Cardiac muscle cell (in vitro differentiated cells and primary cell): ENCODE measurements around the gene RASSF8. TPM values are rescaled to one million over a fixed set of nuclear protein-coding genes. Genes with fewer than 3 reads are reported as not detected.
A peak's percentile ranks its signal among the peaks of the same experiment; 100 is the strongest.

Source experiments
- DNase-seq, 2 donors: peaks; one replicate each; pipeline versions ENCODE4 v3.0.0 to v3.0.0-alpha.2; 2010 to 2017; ENCODE audit warnings: low read depth in 1 of 2, low spot score in 1 of 2
- H3K27ac ChIP-seq: fragments of 200-600 bp; sonication (generic); 2 replicates; pipeline ENCODE4 v1.5.1; 2016
- H3K27me3 ChIP-seq: fragments of 200-600 bp; sonication (generic); 2 replicates; pipeline ENCODE4 v1.6.0; 2016; ENCODE audit warnings: control low read depth
- H3K36me3 ChIP-seq: fragments of 200-600 bp; sonication (generic); 2 replicates; pipeline ENCODE4 v1.5.1; 2016; ENCODE audit warnings: control low read depth
- H3K4me1 ChIP-seq: fragments of 200-600 bp; sonication (generic); 2 replicates; pipeline ENCODE4 v1.8.1; 2017; ENCODE audit warnings: low read depth, mild to moderate bottlenecking, mixed run types
- H3K4me3 ChIP-seq: fragments of 200-600 bp; sonication (generic); 2 replicates; pipeline ENCODE4 v1.5.1; 2016; ENCODE audit warnings: mild to moderate bottlenecking
- H3K9me3 ChIP-seq: fragments of 200-600 bp; sonication (generic); 2 replicates; pipeline ENCODE4 v1.5.1; 2017; ENCODE audit warnings: low read depth, mild to moderate bottlenecking, control low read depth
- CTCF ChIP-seq: IDR thresholded peaks from 2 replicates; pipeline ENCODE4 v1.5.1; 2012; ENCODE audit warnings: low read depth, mild to moderate bottlenecking, low read length
- polyA plus RNA-seq: library from polyadenylated mRNA; unstranded; fragments of >200 nt; fragmentation: Nextera tagmentation; extraction: Ambion mirVana; gene quantifications from 2 replicates; pipeline ENCODE4 v1.2.1, GENCODE V29; 2016
- total RNA-seq: library from RNA; depleted of rRNA; stranded (reverse); fragments of >200 nt; gene quantifications from 2 replicates; pipeline ENCODE4 v1.2.3, GENCODE V29; 2016

Gene RASSF8
- total and polyA plus RNA-seq, 2 experiments from 2014 or later = 25.2 to 56.4 TPM

DNA sequence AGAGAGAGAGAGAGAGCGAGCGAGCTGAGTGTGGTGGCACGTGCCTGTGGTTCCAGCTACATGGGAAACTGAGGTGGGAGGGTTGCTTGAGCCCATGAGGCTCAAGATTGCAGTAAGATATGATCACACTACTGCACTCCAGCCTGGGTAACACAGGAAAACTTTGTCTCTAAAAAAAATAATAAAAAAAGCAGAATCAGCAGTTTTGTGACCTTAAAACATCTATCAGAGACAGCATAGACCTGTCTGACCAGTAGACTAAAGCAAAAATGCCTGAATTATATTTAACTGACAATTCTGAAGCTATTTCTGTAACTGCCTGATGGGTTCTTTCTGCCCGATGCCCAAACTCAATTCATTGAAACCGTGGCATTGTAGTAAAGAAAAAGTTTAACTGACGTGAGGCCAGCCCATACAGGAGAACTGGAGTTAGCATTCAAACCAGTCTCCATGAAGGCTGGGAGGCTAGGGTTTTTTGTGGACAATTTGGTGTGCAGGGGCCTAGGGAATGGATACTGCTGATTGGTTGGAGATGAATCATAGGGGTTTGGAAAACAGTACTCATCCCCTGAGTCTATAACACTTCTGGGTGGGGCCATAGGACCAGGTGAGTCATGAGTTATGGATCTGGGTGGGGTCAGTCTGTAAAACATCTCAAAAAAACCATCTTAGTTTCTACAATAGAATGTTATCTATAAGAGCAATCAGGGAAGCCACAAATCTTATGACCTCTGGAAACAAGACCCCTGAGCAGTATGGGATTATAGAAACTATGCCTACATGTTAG is 8.0 kb upstream of the RASSF8 start:
- H3K27ac ChIP-seq = no peak overlapping the region
- TF ChIP-seq CTCF = no peak
- no peaks in the 10 kb centered on the region for H3K36me3 ChIP-seq
- no peak for DNase-seq
- no peak overlapping the region for H3K4me3 ChIP-seq
- H3K4me1 ChIP-seq = no peaks in the 10 kb centered on the region
- no peaks in the 10 kb centered on the region for H3K27me3 ChIP-seq
- H3K9me3 ChIP-seq = no peaks in the 10 kb centered on the region

GRCh38 chr12:25957793-25958427 is 572 bp upstream of the RASSF8 start:
- peak overlapping the region; percentile 99 for H3K4me3 ChIP-seq
- peaks cover 17% of the 10 kb centered on the region for H3K4me1 ChIP-seq
- H3K9me3 ChIP-seq = no peaks in the 10 kb centered on the region
- DNase-seq = peak in 1 of 2 donors; percentile 81
- no peak for TF ChIP-seq CTCF
- H3K27me3 ChIP-seq = no peaks in the 10 kb centered on the region
- H3K36me3 ChIP-seq = no peaks in the 10 kb centered on the region
- peak overlapping the region; percentile 99 for H3K27ac ChIP-seq

DNA sequence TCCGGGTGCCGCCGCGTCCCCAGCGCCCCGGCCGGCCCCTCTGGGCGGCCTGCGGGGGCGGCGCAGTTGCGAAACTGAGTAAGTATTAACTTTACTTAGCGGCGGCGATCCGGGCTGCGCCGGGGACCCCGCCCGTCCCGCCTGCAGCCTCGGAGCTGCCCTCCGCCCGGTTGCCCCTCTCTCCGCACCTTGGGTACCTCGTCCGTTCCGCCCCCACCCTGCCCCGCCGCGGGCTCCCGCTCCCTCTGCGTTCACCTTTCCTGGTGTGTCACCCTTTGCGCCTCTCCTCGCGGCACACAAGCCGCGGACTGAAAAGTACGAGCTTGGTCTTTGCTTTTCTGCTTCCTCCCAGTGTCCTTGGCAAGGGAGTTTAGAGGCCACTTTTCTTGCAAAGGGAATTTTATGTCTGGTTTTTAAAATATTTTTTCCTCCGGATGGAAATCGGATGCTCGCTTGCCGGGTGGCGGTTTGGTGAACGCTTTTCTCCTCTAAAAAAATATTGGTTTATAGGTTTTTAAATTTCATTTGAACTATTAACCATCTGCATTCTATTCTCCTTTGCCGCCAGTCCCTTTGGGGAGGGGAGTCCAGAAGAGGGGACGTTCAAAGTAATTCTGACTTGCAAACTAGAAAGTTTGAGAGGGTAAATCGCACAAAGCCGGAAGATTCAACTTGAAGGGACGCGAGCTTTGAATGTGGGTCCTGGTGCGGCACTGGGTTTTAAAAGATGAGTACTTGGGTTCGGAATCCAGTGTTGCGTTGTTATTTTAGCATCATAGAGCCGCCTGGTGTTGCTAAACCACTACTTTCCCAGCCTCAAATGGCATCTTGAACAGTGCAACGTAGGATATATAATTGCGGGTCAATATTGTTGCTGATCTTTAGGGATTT is 834 bp downstream of the RASSF8 start:
- TF ChIP-seq CTCF = no peak
- peak; percentile 40 to 88 for DNase-seq
- H3K27ac ChIP-seq = peak overlapping the region; percentile 99
- H3K4me3 ChIP-seq = peak overlapping the region; percentile 99
- H3K4me1 ChIP-seq = peaks cover 17% of the 10 kb centered on the region
- no peaks in the 10 kb centered on the region for H3K27me3 ChIP-seq
- H3K36me3 ChIP-seq = no peaks in the 10 kb centered on the region
- H3K9me3 ChIP-seq = no peaks in the 10 kb centered on the region

DNA sequence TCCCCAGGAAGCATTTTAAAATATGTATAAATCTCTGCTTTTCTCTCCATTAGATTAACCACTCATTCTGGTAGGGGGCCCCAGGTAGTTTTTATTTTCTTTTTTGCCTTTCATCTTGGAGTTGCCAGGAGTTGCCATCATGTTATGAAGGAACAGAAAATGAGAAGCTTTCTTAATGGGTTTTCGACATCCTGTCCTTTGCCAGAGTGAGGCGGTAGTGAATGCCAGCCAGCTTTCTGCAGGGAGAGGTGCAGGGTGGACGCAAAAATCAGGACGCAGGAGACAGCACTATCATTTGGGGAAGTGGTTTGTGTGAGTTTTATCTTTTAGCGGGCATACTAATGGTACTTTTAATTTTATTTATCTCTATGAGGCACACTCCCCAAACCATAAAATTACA is 1.7 kb downstream of the RASSF8 start:
- Histone ChIP-seq H3K27ac (peak overlapping the region; percentile 99), H3K36me3 (no peaks in the 10 kb centered on the region), H3K27me3 (no peaks in the 10 kb centered on the region), H3K4me3 (peak overlapping the region; percentile 99), H3K9me3 (no peaks in the 10 kb centered on the region), H3K4me1 (peaks cover 17% of the 10 kb centered on the region)
- peak; percentile 35 to 57 for DNase-seq
- peak; percentile 32 for TF ChIP-seq CTCF

DNA sequence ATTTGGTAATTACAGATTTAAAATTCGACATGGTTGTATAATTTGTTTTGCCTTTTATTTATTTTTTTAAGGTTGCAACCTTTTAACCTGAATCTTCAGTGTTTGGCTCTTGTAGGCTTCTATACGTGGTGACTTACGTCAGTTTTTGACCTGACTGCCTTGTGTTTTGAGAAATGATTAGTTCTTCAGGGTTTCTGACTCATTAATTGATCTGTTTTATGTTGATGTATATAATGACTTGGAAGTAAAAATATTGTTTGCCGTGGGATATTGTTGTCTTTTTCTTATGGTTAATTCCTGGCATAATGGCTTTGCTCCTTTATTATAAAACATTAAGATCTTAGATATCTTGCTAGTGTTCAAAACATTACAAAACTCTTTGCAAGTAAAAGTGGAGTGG is 2.5 kb downstream of the RASSF8 start:
- no peak for DNase-seq
- no peaks in the 10 kb centered on the region for H3K27me3 ChIP-seq
- H3K9me3 ChIP-seq = no peaks in the 10 kb centered on the region
- no peak for TF ChIP-seq CTCF
- H3K4me1 ChIP-seq = peaks cover 17% of the 10 kb centered on the region
- H3K4me3 ChIP-seq = peak overlapping the region; percentile 99
- no peak overlapping the region for H3K27ac ChIP-seq
- no peaks in the 10 kb centered on the region for H3K36me3 ChIP-seq
